ENCODE data around the gene MAP3K12. TPM values are rescaled to one million over a fixed set of nuclear protein-coding genes. Genes with fewer than 3 reads are reported as not detected.
A peak's percentile ranks its signal among the peaks of the same experiment; 100 is the strongest.

The MAP3K12 gene
- total and polyA plus RNA-seq, 2 of the 13 experiments (the other 11 are each of a cell fraction or from before 2014, with no cell fraction given), result 0.20 to 1.1 TPM

GRCh38 chr12:53495903-53496751, 3.1 kb downstream of the MAP3K12 start (continued):
- TF ChIP-seq FUBP1 (CRISPR knock-in tag; IDR thresholded peaks at IDR 0.05; ENCODE audit: borderline replicate concordance), result no peak
- TF ChIP-seq ZNF761 (CRISPR knock-in tag; conservative IDR thresholded peaks at IDR 0.05), result no peak
- TF ChIP-seq ZNF225 (CRISPR knock-in tag; IDR thresholded peaks at IDR 0.05), result no peak
- no peak for TF ChIP-seq ZMYM2 (CRISPR knock-in tag; IDR thresholded peaks at IDR 0.05)
- peak; percentile 40; the same call in 1 of the 2 replicates for TF ChIP-seq THAP11 (CRISPR knock-in tag; IDR thresholded peaks at IDR 0.05)
- 0 out of 2 replicates have a peak, but pooled peaks have one; percentile 30 for TF ChIP-seq BCL3 (CRISPR knock-in tag; IDR thresholded peaks at IDR 0.05)
- TF ChIP-seq POLR2AphosphoS5 (IDR thresholded peaks at IDR 0.05; ENCODE audit: low read depth, low read length), result peak; percentile 36; the same call in 1 of the 2 replicates
- no peak for TF ChIP-seq ZFP41 (CRISPR knock-in tag; IDR thresholded peaks at IDR 0.05; ENCODE audit: borderline replicate concordance)

All from HepG2 (cell line).